ENCODE results near the gene UBE2F. TPM values are rescaled to one million over a fixed set of nuclear protein-coding genes. Genes with fewer than 3 reads are reported as not detected.
"Not testable (repeated sequence)": the region's sequence is repeated elsewhere in the genome, so short reads cannot be mapped to it uniquely, and the experiment has no call there.

Gene UBE2F
- total and polyA plus RNA-seq, 10 donors: 32.1 to 73.9 (median 47.5) TPM

GRCh38 chr2:238057696-238058575, 91.1 kb downstream of the UBE2F start:
- TF ChIP-seq POLR2AphosphoS5 (IDR thresholded peaks at IDR 0.05): peak in 2 of 3 donors; percentile 9 to 23
- 92 to 97% (median 94%) methylated on average over 15 to 44 of the region's 44 CpGs for WGBS, 5 donors
- H3K36me3 ChIP-seq, H3K9me3 ChIP-seq, H3K4me3 ChIP-seq, DNase-seq, H3K27ac ChIP-seq: not testable (repeated sequence)
- peaks cover 0 to 29% (median 21%) of the 10 kb centered on the region in 6 donors for H3K4me1 ChIP-seq
- peaks cover 0 to 23% (median 0%) of the 10 kb centered on the region in 7 donors for H3K27me3 ChIP-seq (replicated peaks in 1 of 7)
- intact Hi-C loops (cut with DNase I; ENCODE audit: low total_unique reads): loop anchor here (10.0 kb wide), 1 partner anchor 93 kb away; the partner anchor contains the start of gene UBE2F

GRCh38 chr2:238059505-238059904, 92.7 kb downstream of the UBE2F start:
- Histone ChIP-seq H3K4me3 (peak overlapping the region in 4 of 8 donors; percentile 82 to 97 (median 92)), H3K27ac (no peak overlapping the region), H3K9me3 (no peaks in the 10 kb centered on the region), H3K27me3 (replicated peaks in 1 of 7) (peaks cover 0 to 23% (median 0%) of the 10 kb centered on the region in 7 donors), H3K4me1 (peaks cover 0 to 30% (median 21%) of the 10 kb centered on the region in 6 donors), H3K36me3 (peaks cover 0 to 6% (median 1%) of the 10 kb centered on the region in 6 donors)
- TF ChIP-seq POLR2A (IDR thresholded peaks at IDR 0.05): no peak
- no peak for TF ChIP-seq POLR2AphosphoS5 (IDR thresholded peaks at IDR 0.05)
- TF ChIP-seq, protein P1, sequence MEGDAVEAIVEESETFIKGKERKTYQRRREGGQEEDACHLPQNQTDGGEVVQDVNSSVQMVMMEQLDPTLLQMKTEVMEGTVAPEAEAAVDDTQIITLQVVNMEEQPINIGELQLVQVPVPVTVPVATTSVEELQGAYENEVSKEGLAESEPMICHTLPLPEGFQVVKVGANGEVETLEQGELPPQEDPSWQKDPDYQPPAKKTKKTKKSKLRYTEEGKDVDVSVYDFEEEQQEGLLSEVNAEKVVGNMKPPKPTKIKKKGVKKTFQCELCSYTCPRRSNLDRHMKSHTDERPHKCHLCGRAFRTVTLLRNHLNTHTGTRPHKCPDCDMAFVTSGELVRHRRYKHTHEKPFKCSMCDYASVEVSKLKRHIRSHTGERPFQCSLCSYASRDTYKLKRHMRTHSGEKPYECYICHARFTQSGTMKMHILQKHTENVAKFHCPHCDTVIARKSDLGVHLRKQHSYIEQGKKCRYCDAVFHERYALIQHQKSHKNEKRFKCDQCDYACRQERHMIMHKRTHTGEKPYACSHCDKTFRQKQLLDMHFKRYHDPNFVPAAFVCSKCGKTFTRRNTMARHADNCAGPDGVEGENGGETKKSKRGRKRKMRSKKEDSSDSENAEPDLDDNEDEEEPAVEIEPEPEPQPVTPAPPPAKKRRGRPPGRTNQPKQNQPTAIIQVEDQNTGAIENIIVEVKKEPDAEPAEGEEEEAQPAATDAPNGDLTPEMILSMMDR (IDR thresholded peaks at IDR 0.05 in 8 of 11, conservative IDR thresholded peaks at IDR 0.05 in 3 of 11): no peak
- no peak for DNase-seq
- intact Hi-C loops (cut with DNase I; ENCODE audit: low total_unique reads): loop anchor here (10.0 kb wide), 1 partner anchor 95 kb away; the partner anchor contains the start of gene UBE2F
- WGBS, 5 donors: 89 to 95% (median 93%) methylated on average over 3 of the region's 3 CpGs

- peaks cover 0 to 30% (median 21%) of the 10 kb centered on the region in 6 donors for H3K4me1 ChIP-seq
These were observed 93.3 kb downstream of the UBE2F start for GRCh38 chr2:238060096-238060541.

GRCh38 chr2:238060542-238061314, 93.9 kb downstream of the UBE2F start, which contains the start of gene SCLY:
Gene SCLY (plus strand): TSS chr2:238061001. CDS start chr2:238061055, 54 bp downstream.
- Histone ChIP-seq H3K36me3 (peaks cover 0 to 18% (median 7%) of the 10 kb centered on the region in 6 donors), H3K9me3 (no peaks in the 10 kb centered on the region), H3K4me1 (peaks cover 0 to 30% (median 21%) of the 10 kb centered on the region in 6 donors), H3K27me3 (replicated peaks in 1 of 7) (peaks cover 0 to 13% (median 0%) of the 10 kb centered on the region in 7 donors), H3K27ac (peak within 1 kb of the TSS; percentile 74 to 94 (median 90)), H3K4me3 (peak within 1 kb of the TSS; percentile 82 to 97 (median 94))
- intact Hi-C loops (cut with DNase I; ENCODE audit: low total_unique reads): no loop called here
- TF ChIP-seq, protein P1 (IDR thresholded peaks at IDR 0.05 in 8 of 11, conservative IDR thresholded peaks at IDR 0.05 in 3 of 11): peak in 5 of 11 experiments; percentile 6 to 57 (median 42)
- TF ChIP-seq POLR2AphosphoS5 (IDR thresholded peaks at IDR 0.05): peak; percentile 95 to 96 (median 95)
- peak; percentile 37 to 66 (median 52) for TF ChIP-seq POLR2A (IDR thresholded peaks at IDR 0.05)
- peak; percentile 99 for DNase-seq
- 0 to 1% (median 0%) methylated on average over 23 to 98 of the region's 98 CpGs for WGBS, 5 donors

More at GRCh38 chr2:238060096-238060541, 93.3 kb downstream of the UBE2F start:
- H3K9me3 ChIP-seq: no peaks in the 10 kb centered on the region
- H3K27me3 ChIP-seq (replicated peaks in 1 of 7): peaks cover 0 to 17% (median 0%) of the 10 kb centered on the region in 7 donors
- TF ChIP-seq POLR2AphosphoS5 (IDR thresholded peaks at IDR 0.05) (no peak), POLR2A (IDR thresholded peaks at IDR 0.05) (no peak)
- TF ChIP-seq, protein P1 (IDR thresholded peaks at IDR 0.05 in 8 of 11, conservative IDR thresholded peaks at IDR 0.05 in 3 of 11): no peak
- no peak for DNase-seq
- H3K36me3 ChIP-seq: peaks cover 0 to 12% (median 4%) of the 10 kb centered on the region in 6 donors
- intact Hi-C loops (cut with DNase I; ENCODE audit: low total_unique reads): no loop called here
- H3K4me3 ChIP-seq: peak overlapping the region; percentile 82 to 97 (median 94)
- peak overlapping the region; percentile 74 to 94 (median 90) for H3K27ac ChIP-seq
- 1 to 3% (median 2%) methylated on average over 18 of the region's 18 CpGs for WGBS, 5 donors
